ENCODE data around the gene RGS18.
"Not testable (repeated sequence)": the region's sequence is repeated elsewhere in the genome, so short reads cannot be mapped to it uniquely, and the experiment has no call there.

RGS18 gene

GRCh38 chr1:192224396-192224795 is 66.1 kb downstream of the RGS18 start:
- POLR2A ChIA-PET = no interaction called here
- CTCF ChIA-PET = no interaction called here
- no peak for DNase-seq (ENCODE audit: extremely low spot score)

DNA sequence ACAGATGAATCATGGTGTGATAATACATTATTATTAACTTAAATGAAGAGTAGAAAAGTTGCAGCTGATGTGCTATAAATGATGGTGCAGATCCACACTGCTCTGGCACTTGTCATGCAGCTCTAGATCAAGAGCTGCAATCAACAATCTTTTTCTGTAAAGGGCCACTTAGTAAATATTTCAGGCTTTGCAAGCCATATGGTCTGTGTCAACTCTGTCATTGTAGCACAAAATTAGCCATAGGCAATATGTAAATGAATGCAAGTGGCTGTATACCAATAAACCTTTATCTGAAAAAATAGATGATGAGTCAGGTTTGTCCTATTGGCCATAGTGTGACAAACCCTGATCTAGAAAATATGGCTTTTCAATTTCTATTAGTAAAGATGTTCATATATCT is 66.6 kb downstream of the RGS18 start:
- no peak for TF ChIP-seq L3MBTL2 (conservative IDR thresholded peaks at IDR 0.05)
- TF ChIP-seq HDGF (IDR thresholded peaks at IDR 0.05; ENCODE audit: borderline replicate concordance) = no peak
- TF ChIP-seq FOXA1 (IDR thresholded peaks at IDR 0.05) = no peak
- no peak for TF ChIP-seq FOXM1 (IDR thresholded peaks at IDR 0.05; ENCODE audit: borderline replicate concordance)
- no peak for TF ChIP-seq NFRKB (IDR thresholded peaks at IDR 0.05)
- TF ChIP-seq ELF4 (IDR thresholded peaks at IDR 0.05) = no peak
- TF ChIP-seq LEF1 (IDR thresholded peaks at IDR 0.05; ENCODE audit: borderline replicate concordance) = no peak
- TF ChIP-seq ZNF384 (IDR thresholded peaks at IDR 0.05) = no peak
- TF ChIP-seq BHLHE40 (IDR thresholded peaks at IDR 0.05; ENCODE audit: borderline replicate concordance) = no peak
- no peak for TF ChIP-seq PKNOX1 (IDR thresholded peaks at IDR 0.05)
- no peak for TF ChIP-seq TARDBP (IDR thresholded peaks at IDR 0.05)
- TF ChIP-seq SP1 (IDR thresholded peaks at IDR 0.05) = no peak
- TF ChIP-seq SUZ12 (IDR thresholded peaks at IDR 0.05) = no peak
- no peak for TF ChIP-seq FOXK2 (IDR thresholded peaks at IDR 0.05)
- POLR2A ChIA-PET = no interaction called here
- no peak for DNase-seq (ENCODE audit: extremely low spot score)
- CTCF ChIA-PET = no interaction called here

More at GRCh38 chr1:192224396-192224795, 66.1 kb downstream of the RGS18 start:
- TF ChIP-seq SP1 (IDR thresholded peaks at IDR 0.05) (no peak), HDGF (IDR thresholded peaks at IDR 0.05; ENCODE audit: borderline replicate concordance) (no peak), NFRKB (IDR thresholded peaks at IDR 0.05) (no peak), SUZ12 (IDR thresholded peaks at IDR 0.05) (no peak), FOXK2 (IDR thresholded peaks at IDR 0.05) (no peak), BHLHE40 (IDR thresholded peaks at IDR 0.05; ENCODE audit: borderline replicate concordance) (no peak), ARNT (IDR thresholded peaks at IDR 0.05) (no peak), ELF4 (IDR thresholded peaks at IDR 0.05) (no peak), FOXM1 (IDR thresholded peaks at IDR 0.05; ENCODE audit: borderline replicate concordance) (no peak), TARDBP (IDR thresholded peaks at IDR 0.05) (no peak), FOXA1 (IDR thresholded peaks at IDR 0.05) (no peak), L3MBTL2 (conservative IDR thresholded peaks at IDR 0.05) (no peak), CTBP1 (IDR thresholded peaks at IDR 0.05; ENCODE audit: borderline replicate concordance) (no peak), PKNOX1 (IDR thresholded peaks at IDR 0.05) (no peak), LEF1 (IDR thresholded peaks at IDR 0.05; ENCODE audit: borderline replicate concordance) (no peak), ZNF384 (IDR thresholded peaks at IDR 0.05) (no peak)

DNA sequence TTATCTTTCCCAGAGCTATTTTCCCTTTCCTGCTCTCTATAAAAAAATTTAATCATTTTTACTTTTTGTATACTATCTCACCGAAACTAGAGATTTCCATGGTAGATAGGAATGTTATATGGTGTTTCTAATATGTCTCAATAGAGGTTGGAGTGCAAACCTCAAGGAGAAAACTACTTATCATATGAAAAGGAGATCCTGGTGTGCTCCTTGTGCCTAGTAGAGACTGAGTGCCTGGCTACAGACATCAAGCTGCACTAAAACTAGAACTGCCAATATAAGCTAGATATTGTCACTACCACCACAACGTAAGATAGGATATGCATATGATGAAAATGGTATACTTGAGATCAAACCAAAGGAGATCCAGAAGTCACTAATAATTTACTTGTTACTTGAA is 67.0 kb downstream of the RGS18 start:
- CTCF ChIA-PET = no interaction called here
- POLR2A ChIA-PET = no interaction called here
- TF ChIP-seq TARDBP (IDR thresholded peaks at IDR 0.05) (no peak), PKNOX1 (IDR thresholded peaks at IDR 0.05) (no peak), LEF1 (IDR thresholded peaks at IDR 0.05; ENCODE audit: borderline replicate concordance) (no peak), FOXM1 (IDR thresholded peaks at IDR 0.05; ENCODE audit: borderline replicate concordance) (no peak), FOXA1 (IDR thresholded peaks at IDR 0.05) (no peak), BHLHE40 (IDR thresholded peaks at IDR 0.05; ENCODE audit: borderline replicate concordance) (no peak), ZNF384 (IDR thresholded peaks at IDR 0.05) (no peak), SUZ12 (IDR thresholded peaks at IDR 0.05) (no peak), FOXK2 (IDR thresholded peaks at IDR 0.05) (no peak), L3MBTL2 (conservative IDR thresholded peaks at IDR 0.05) (no peak), NFRKB (IDR thresholded peaks at IDR 0.05) (no peak), ARNT (IDR thresholded peaks at IDR 0.05) (no peak), SP1 (IDR thresholded peaks at IDR 0.05) (no peak), ELF4 (IDR thresholded peaks at IDR 0.05) (no peak), CTBP1 (IDR thresholded peaks at IDR 0.05; ENCODE audit: borderline replicate concordance) (no peak), HDGF (IDR thresholded peaks at IDR 0.05; ENCODE audit: borderline replicate concordance) (no peak)
- no peak for DNase-seq (ENCODE audit: extremely low spot score)

GRCh38 chr1:192225703-192226102 is 67.4 kb downstream of the RGS18 start:
- POLR2A ChIA-PET = no interaction called here
- CTCF ChIA-PET = no interaction called here
- TF ChIP-seq PKNOX1 (IDR thresholded peaks at IDR 0.05) (no peak), SUZ12 (IDR thresholded peaks at IDR 0.05) (no peak), CTBP1 (IDR thresholded peaks at IDR 0.05; ENCODE audit: borderline replicate concordance) (no peak)
- DNase-seq (ENCODE audit: extremely low spot score) = no peak

GRCh38 chr1:192227330-192227729 is 69.1 kb downstream of the RGS18 start:
- no peak for TF ChIP-seq FOXK2 (IDR thresholded peaks at IDR 0.05)
- TF ChIP-seq FOXM1 (IDR thresholded peaks at IDR 0.05; ENCODE audit: borderline replicate concordance) = no peak
- no peak for TF ChIP-seq FOXA1 (IDR thresholded peaks at IDR 0.05)
- no peak for TF ChIP-seq NFRKB (IDR thresholded peaks at IDR 0.05)
- TF ChIP-seq SUZ12 (IDR thresholded peaks at IDR 0.05) = no peak
- TF ChIP-seq TARDBP (IDR thresholded peaks at IDR 0.05) = no peak
- no peak for TF ChIP-seq HDGF (IDR thresholded peaks at IDR 0.05; ENCODE audit: borderline replicate concordance)
- TF ChIP-seq ARNT (IDR thresholded peaks at IDR 0.05) = no peak
- DNase-seq (ENCODE audit: extremely low spot score) = no peak
- POLR2A ChIA-PET = no interaction called here
- CTCF ChIA-PET = no interaction called here

DNA sequence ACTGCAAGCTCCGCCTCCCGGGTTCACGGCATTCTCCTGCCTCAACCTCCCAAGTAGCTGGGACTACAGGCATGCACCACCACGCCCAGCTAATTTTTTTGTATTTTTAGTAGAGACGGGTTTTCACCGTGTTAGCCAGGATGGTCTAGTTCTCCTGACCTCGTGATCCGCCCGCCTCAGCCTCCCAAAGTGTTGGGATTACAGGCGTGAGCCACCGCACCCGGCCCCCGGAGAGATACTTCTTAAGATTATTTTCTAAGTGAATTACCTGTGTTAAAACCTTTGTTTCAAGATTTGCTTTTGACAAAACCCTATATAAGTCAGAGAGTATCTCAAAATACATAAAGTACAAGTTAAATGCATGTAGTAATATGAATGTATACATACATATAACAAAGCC is 69.7 kb downstream of the RGS18 start:
- POLR2A ChIA-PET = not testable (repeated sequence)

More for the DNA sequence above, 69.7 kb downstream of the RGS18 start:
- CTCF ChIA-PET; DNase-seq (ENCODE audit: extremely low spot score): not testable (repeated sequence)

Data from HEK293T (cell line).